Muscle layer of duodenum (tissue), 2 donors: Measurements from ENCODE around the gene ZNF140.

Experiments used
- H3K27ac ChIP-seq: one replicate; pipeline ENCODE4 v1.7.0; 2013; ENCODE audit warnings: mild to moderate bottlenecking, low read length
- H3K27me3 ChIP-seq: one replicate; pipeline ENCODE4 v1.7.0; 2013; ENCODE audit warnings: low read depth, mild to moderate bottlenecking, control low read depth, low read length
- H3K36me3 ChIP-seq, 2 donors: one replicate each; pipeline ENCODE4 v1.7.0; 2013; ENCODE audit warnings: low read length in 2 of 2, control low read depth in 1 of 2, mild to moderate bottlenecking in 1 of 2; ENCODE audit not compliant: insufficient read depth in 2 of 2, control insufficient read depth in 1 of 2
- H3K4me1 ChIP-seq, 2 donors: one replicate each; pipeline ENCODE4 v1.7.0; 2013; ENCODE audit warnings: low read length in 2 of 2, mild to moderate bottlenecking in 2 of 2, control low read depth in 1 of 2, moderate library complexity in 1 of 2; ENCODE audit not compliant: insufficient read depth in 2 of 2, control insufficient read depth in 1 of 2
- H3K4me3 ChIP-seq, 2 donors: one replicate each; pipeline ENCODE4 v1.7.0; 2013; ENCODE audit warnings: low read length in 2 of 2, low read depth in 1 of 2, mild to moderate bottlenecking in 1 of 2
- H3K9me3 ChIP-seq, 2 donors: one replicate each; pipeline ENCODE4 v1.7.0; 2013; ENCODE audit warnings: low read length in 2 of 2, control low read depth in 1 of 2, mild to moderate bottlenecking in 1 of 2; ENCODE audit not compliant: control insufficient read depth in 1 of 2
- donor health status: healthy.

The ZNF140 gene

DNA sequence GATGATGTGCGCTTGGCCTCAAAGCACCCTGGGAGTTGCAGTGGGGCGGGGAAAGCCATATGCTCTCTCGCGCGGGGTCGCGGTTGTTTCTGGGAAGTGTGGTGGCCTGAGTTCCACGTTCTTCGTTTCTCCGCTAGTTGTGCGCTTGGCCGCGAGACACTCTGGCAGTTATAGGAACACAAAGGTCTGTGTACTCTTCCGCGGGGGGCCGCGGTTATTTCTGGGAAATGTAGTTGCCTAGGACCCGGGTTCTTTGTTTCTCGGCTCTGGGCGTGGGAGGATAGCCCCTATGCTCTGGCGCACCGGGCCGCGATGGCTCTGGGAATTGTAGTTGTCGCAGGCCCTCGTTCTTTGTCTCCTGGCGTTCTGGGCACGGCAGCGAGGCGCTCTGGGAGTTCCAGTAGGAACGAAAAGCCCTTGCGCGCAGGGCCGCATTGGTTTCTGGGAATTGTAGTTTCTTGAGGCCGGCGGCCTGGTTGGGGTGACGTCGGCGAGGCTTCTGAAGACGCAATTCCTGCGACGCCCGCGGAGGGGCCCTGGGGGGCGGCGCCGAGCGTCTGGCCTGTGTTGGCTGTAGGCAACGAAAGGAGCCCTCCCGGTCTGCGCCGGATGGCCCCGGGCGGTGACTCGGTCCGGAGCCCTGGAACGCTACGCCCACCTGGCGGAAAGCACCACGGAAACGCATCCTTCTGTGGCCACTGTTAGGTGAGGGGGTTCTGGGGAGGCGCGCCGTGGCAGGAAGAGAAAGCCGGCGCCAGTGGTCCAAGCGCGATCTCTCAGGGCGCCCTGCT is at the start of gene ZNF140:
Gene ZNF140 (plus strand): TSS at position 556 of the 791 bp plus-strand sequence. CDS start 398 bp downstream, outside the sequence.
- Histone ChIP-seq H3K9me3 (peaks cover 51 to 71% of the 10 kb centered on the region in 2 donors), H3K4me3 (peak within 1 kb of the TSS; percentile 82), H3K4me1 (peaks cover 0 to 8% of the 10 kb centered on the region in 2 donors), H3K27ac (peak within 1 kb of the TSS; percentile 98), H3K27me3 (no peaks in the 10 kb centered on the region), H3K36me3 (peaks cover 31 to 44% of the 10 kb centered on the region in 2 donors)

DNA sequence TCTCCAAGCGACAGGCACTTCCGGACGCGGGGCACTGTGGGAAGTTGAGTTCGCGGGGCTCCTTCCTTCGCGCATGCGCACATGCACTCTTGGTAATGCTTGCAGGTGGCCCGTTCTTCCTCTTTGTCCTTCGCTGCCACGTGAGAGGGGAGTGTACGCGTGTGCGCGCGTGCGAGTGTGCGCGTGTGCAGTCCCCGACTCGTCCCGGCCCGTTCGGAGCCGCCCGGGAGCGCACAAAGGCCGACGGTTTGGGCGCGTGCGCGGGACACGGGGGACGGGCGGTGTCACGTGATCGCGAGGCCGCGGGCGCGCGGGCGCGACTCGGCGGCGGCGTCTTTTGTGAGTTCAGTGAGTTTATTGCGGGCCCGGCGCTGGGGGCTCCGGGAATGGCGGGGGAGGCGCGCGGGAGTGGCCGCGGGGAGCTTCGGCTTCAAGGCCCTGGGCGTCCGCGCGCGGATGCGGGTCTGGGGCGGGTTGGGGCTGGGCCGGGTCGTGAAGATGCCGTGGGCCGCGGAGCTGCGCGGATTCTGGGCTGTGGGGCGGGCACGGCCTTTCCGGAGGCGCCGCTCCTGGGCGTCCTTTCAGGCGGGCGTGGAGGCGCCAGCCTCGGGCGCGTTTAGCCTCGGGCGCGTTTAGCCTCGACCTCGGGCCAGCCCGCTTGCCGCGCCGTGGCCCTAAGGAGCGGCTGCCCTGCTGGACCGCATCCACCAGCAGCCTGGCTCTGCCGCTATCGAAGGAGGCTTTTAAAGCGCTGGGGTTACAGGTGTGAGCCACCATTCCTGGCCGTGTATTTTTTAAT is 43.3 kb upstream of the ZNF140 start, which contains the start of gene ZNF84:
Gene ZNF84 (plus strand): TSS at position 303 of the 799 bp plus-strand sequence. CDS start 3,959 bp downstream, outside the sequence.
- peaks cover 12 to 33% of the 10 kb centered on the region in 2 donors for H3K36me3 ChIP-seq
- H3K9me3 ChIP-seq, result peaks cover 33 to 48% of the 10 kb centered on the region in 2 donors
- H3K4me3 ChIP-seq, result peak within 1 kb of the TSS; percentile 74 to 84
- H3K27ac ChIP-seq, result peak within 1 kb of the TSS; percentile 74
- no peaks in the 10 kb centered on the region for H3K27me3 ChIP-seq
- peaks cover 0 to 5% of the 10 kb centered on the region in 2 donors for H3K4me1 ChIP-seq

DNA sequence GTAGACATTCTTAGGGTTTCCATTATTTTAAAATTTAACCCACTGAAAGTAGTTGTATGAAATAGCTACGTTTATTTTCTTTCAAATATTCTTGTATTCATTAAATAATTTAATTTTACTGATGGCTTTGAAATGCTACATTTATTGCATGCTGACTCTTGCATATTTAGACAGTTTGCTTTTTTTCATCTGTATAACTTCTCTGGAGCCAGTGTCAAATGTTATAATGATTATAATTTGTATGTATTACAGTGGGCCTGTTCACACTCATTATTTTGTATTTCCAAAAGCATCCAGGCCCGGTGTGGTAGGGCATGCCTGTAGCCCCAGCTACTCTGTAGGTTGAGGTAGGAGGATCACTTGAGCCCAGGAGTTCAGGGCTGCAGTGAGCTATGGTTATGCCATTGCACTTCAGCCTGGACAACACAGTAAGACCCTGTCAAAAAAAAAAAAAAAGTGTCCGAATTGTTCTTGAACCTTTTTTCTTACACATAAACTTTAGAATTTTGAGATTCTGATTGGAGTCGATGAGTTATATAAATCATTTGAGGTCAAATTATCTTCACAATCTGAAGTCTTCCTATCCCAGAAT is 42.5 kb upstream of the ZNF140 start:
- H3K9me3 ChIP-seq, result peaks cover 36 to 52% of the 10 kb centered on the region in 2 donors
- peak overlapping the region; percentile 74 for H3K27ac ChIP-seq
- peaks cover 16 to 41% of the 10 kb centered on the region in 2 donors for H3K36me3 ChIP-seq
- peaks cover 0 to 5% of the 10 kb centered on the region in 2 donors for H3K4me1 ChIP-seq
- peak overlapping the region; percentile 74 to 84 for H3K4me3 ChIP-seq
- H3K27me3 ChIP-seq, result no peaks in the 10 kb centered on the region

DNA sequence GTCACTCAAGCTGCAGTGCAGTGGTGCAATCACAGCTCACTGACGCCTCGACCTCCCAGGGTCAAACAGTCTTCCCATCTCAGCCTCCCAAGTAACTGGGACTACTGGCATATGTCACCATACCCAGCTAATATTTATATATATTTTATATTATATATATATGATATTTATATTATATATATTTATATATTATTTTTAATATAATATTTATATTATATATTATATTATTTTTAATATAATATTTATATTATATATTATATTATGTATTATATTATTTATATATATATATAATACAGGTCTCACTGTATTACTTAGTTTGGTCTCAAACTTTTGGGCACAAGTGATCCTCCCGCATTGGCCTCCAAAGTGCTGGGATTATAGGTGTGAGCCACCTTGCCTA is 34.0 kb upstream of the ZNF140 start:
- H3K4me1 ChIP-seq, result no peaks in the 10 kb centered on the region
- H3K27me3 ChIP-seq, result no peaks in the 10 kb centered on the region
- peak overlapping the region in 1 of 2 donors; percentile 62 for H3K4me3 ChIP-seq
- H3K9me3 ChIP-seq, result peaks cover 77 to 95% of the 10 kb centered on the region in 2 donors
- H3K36me3 ChIP-seq, result peaks cover 64 to 98% of the 10 kb centered on the region in 2 donors
- no peak overlapping the region for H3K27ac ChIP-seq

DNA sequence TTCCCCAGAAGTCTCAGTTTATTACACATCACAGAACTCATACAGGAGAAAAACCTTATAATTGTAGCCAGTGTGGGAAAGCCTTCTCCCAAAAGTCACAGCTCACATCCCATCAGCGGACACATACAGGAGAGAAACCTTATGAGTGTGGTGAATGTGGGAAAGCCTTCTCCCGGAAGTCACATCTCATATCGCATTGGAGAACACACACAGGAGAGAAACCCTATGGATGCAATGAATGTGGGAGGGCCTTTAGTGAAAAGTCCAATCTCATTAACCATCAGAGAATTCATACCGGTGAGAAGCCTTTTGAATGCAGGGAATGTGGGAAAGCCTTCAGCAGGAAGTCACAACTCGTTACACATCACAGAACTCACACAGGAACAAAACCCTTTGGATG is 23.3 kb upstream of the ZNF140 start:
- H3K4me1 ChIP-seq, result no peaks in the 10 kb centered on the region
- H3K9me3 ChIP-seq, result peaks cover 79% of the 10 kb centered on the region in 2 donors
- H3K27ac ChIP-seq, result no peak overlapping the region
- peaks cover 34 to 77% of the 10 kb centered on the region in 2 donors for H3K36me3 ChIP-seq
- peak overlapping the region; percentile 40 to 58 for H3K4me3 ChIP-seq
- no peaks in the 10 kb centered on the region for H3K27me3 ChIP-seq

DNA sequence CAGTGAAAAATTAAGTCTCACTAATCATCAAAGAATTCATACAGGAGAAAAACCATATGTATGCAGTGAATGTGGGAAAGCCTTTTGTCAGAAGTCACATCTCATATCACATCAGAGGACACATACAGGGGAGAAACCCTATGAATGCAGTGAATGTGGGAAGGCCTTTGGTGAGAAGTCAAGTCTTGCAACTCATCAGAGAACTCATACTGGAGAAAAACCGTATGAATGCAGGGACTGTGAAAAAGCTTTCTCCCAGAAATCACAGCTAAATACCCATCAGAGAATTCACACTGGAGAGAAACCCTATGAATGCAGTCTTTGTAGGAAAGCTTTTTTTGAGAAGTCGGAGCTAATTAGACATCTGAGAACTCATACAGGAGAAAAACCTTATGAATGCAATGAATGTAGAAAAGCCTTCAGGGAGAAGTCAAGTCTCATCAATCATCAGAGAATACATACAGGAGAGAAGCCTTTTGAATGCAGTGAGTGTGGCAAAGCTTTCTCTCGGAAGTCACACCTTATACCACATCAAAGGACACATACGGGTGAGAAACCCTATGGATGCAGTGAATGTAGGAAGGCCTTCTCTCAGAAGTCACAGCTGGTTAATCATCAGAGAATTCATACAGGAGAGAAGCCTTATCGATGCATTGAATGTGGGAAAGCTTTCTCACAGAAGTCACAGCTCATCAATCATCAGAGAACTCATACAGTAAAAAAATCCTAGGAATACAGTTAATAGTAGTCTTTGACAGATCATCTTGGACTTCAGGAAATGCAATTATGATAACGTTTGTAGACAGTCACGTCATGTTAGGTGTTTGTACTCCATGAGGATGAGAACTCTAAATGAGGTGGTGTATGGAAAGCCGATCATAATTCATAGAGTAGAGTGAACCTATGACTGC is 22.3 kb upstream of the ZNF140 start:
- Histone ChIP-seq H3K27ac (no peak overlapping the region), H3K4me3 (peak overlapping the region; percentile 40 to 58), H3K9me3 (peaks cover 78 to 80% of the 10 kb centered on the region in 2 donors), H3K36me3 (peaks cover 24 to 77% of the 10 kb centered on the region in 2 donors), H3K27me3 (no peaks in the 10 kb centered on the region), H3K4me1 (no peaks in the 10 kb centered on the region)

DNA sequence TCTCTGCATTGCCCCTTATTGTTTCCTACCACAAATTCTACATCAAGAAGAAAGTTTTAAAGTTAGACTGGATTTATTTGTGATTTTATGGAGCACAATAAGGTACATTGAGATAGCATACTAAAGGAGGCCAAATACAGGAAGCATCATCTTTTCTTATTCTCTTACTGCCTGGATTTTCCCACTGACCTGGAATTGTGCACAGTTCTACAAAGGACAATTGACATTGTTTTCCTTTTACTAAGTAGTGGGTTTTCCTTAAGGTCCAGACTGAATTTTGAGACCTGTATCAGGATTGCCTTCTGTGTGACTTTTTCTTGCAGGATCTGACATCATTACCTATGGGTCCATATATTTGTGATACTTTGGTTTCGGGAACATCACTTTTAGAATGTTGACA is 18.8 kb upstream of the ZNF140 start:
- Histone ChIP-seq H3K27me3 (no peaks in the 10 kb centered on the region), H3K4me1 (no peaks in the 10 kb centered on the region), H3K27ac (no peak overlapping the region), H3K9me3 (peaks cover 94 to 97% of the 10 kb centered on the region in 2 donors), H3K36me3 (peaks cover 10 to 61% of the 10 kb centered on the region in 2 donors), H3K4me3 (peak overlapping the region; percentile 2 to 49)

DNA sequence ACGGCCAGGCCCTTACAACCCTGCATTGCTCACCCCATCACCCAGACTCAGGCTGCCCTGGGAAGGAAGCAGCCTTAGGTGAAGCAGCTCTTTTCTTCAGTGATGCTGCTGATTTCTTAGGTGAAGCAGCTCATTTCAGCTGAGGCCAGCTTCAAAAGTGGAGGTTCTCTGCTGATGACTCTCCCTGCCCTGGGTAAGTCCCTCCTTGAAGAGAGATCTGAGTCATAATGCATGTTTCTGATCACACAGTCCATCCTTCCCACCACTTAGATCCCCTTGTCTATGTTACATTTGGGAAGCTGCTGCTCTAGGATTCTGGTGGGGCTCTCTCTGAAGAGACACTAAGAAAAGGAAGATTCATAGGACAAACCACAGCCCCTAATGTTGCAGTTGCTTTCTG is 17.2 kb upstream of the ZNF140 start:
- H3K36me3 ChIP-seq, result peaks cover 0 to 45% of the 10 kb centered on the region in 2 donors
- H3K27ac ChIP-seq, result no peak overlapping the region
- peaks cover 91 to 96% of the 10 kb centered on the region in 2 donors for H3K9me3 ChIP-seq
- peak overlapping the region; percentile 8 to 49 for H3K4me3 ChIP-seq
- H3K27me3 ChIP-seq, result no peaks in the 10 kb centered on the region
- H3K4me1 ChIP-seq, result no peaks in the 10 kb centered on the region

DNA sequence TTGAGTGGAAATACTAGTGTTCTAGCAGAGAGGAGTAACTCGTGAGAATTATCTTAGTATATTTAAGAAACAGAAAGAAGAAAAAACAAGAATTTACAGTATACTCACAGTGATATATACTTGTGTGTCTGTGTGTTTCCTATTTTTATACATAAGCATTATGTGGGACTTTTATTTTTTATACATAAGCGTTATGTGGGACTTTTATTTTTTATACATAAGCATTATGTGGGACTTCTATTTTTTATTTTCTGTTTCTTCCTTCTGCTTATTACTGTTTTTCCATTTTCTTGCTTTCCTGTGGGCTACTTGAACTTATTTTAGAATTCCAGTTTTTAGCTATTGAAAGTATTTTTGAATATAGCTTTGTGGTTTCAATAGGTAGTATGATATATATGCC is 6.9 kb upstream of the ZNF140 start:
- H3K36me3 ChIP-seq, result no peaks in the 10 kb centered on the region
- H3K27ac ChIP-seq, result no peak overlapping the region
- H3K27me3 ChIP-seq, result no peaks in the 10 kb centered on the region
- peaks cover 21 to 74% of the 10 kb centered on the region in 2 donors for H3K9me3 ChIP-seq
- peak overlapping the region in 1 of 2 donors; percentile 44 for H3K4me3 ChIP-seq
- no peaks in the 10 kb centered on the region for H3K4me1 ChIP-seq

DNA sequence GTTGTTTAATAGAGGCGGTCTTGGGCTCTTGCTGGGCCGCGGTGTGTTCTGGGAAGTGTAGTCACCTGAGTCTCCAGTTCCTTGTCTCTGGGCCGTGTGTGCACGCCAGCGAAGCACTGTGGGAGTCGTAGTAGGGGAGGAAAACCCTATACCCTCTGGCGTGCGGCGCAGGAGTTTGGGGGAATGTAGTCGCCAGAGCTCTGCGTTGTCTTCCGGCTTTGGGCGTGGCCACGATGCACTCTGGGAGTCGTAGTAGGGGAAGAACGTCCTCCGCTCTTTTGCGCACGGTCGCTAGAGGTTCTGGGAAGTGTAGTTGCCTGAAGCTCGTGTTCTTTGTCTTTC is 726 bp upstream of the ZNF140 start:
- Histone ChIP-seq H3K4me1 (peaks cover 0 to 8% of the 10 kb centered on the region in 2 donors), H3K27me3 (no peaks in the 10 kb centered on the region), H3K9me3 (peaks cover 48 to 68% of the 10 kb centered on the region in 2 donors), H3K4me3 (peak overlapping the region; percentile 82), H3K27ac (peak overlapping the region; percentile 98), H3K36me3 (peaks cover 25 to 39% of the 10 kb centered on the region in 2 donors)
